Frontal cortex (tissue), 4 donors: ENCODE data around the gene SLC6A17. TPM values are rescaled to one million over a fixed set of nuclear protein-coding genes. Genes with fewer than 3 reads are reported as not detected.

ENCODE experiments used
- DNase-seq, 2 donors: peaks; one replicate each; pipeline ENCODE4 v3.0.0; 2012; ENCODE audit warnings: low spot score in 2 of 2
- FAIRE-seq: peaks from 2 replicates; lab custom pipeline; 2012; peaks lifted over from hg19 to GRCh38; lab: Jason Lieb, UNC
- total RNA-seq: library from RNA; depleted of rRNA; stranded (reverse); fragments of >200 nt; gene quantifications from one replicate; pipeline ENCODE4 v1.2.3, GENCODE V29; 2014
- donor health status: control.
- donor health status: control.
- donor health status: control.

Gene SLC6A17
- total RNA-seq, 1 donor from 2014 or later: 16.7 TPM

- FAIRE-seq (no peak), DNase-seq (no peak)
Observed at GRCh38 chr1:110233861-110234260, 83.6 kb downstream of the SLC6A17 start.

- FAIRE-seq (no peak), DNase-seq (no peak)
Observed at GRCh38 chr1:110234691-110235090, 84.4 kb downstream of the SLC6A17 start.

GRCh38 chr1:110235181-110235833 lies 85.0 kb downstream of the SLC6A17 start:
- DNase-seq (no peak), FAIRE-seq (no peak)

GRCh38 chr1:110235834-110236682 lies 85.8 kb downstream of the SLC6A17 start:
- DNase-seq (no peak), FAIRE-seq (no peak)

- FAIRE-seq (no peak), DNase-seq (no peak)
Observed at GRCh38 chr1:110237386-110238152, 87.3 kb downstream of the SLC6A17 start.

GRCh38 chr1:110239441-110240430 lies 89.4 kb downstream of the SLC6A17 start:
- FAIRE-seq (no peak), DNase-seq (no peak)

- FAIRE-seq (no peak), DNase-seq (no peak)
Observed at GRCh38 chr1:110240476-110241210, 90.3 kb downstream of the SLC6A17 start.

GRCh38 chr1:110241516-110241915 lies 91.2 kb downstream of the SLC6A17 start:
- DNase-seq (no peak), FAIRE-seq (no peak)

GRCh38 chr1:110242062-110242461 lies 91.8 kb downstream of the SLC6A17 start:
- FAIRE-seq: no peak
- DNase-seq: no peak

GRCh38 chr1:110242731-110243130 lies 92.4 kb downstream of the SLC6A17 start:
- FAIRE-seq (no peak), DNase-seq (no peak)

- FAIRE-seq (no peak), DNase-seq (no peak)
Observed at GRCh38 chr1:110243146-110243545, 92.9 kb downstream of the SLC6A17 start.

- no peak for DNase-seq
Observed at GRCh38 chr1:110243574-110243973, 93.3 kb downstream of the SLC6A17 start.

GRCh38 chr1:110245876-110246620 lies 95.8 kb downstream of the SLC6A17 start:
- no peak for DNase-seq
- FAIRE-seq: no peak

More at GRCh38 chr1:110243574-110243973, 93.3 kb downstream of the SLC6A17 start:
- no peak for FAIRE-seq

GRCh38 chr1:110248746-110249145 lies 98.5 kb downstream of the SLC6A17 start:
- no peak for FAIRE-seq
- DNase-seq: no peak

GRCh38 chr1:110249256-110249655 lies 99.0 kb downstream of the SLC6A17 start:
- FAIRE-seq (no peak), DNase-seq (no peak)

- FAIRE-seq (no peak), DNase-seq (no peak)
Observed at GRCh38 chr1:110250008-110250407, 99.7 kb downstream of the SLC6A17 start.

- FAIRE-seq: no peak
- no peak for DNase-seq
Observed at GRCh38 chr1:110250749-110251148, 100.5 kb downstream of the SLC6A17 start.
